ENCODE measurements around the gene GALNT2. TPM values are rescaled to one million over a fixed set of nuclear protein-coding genes. Genes with fewer than 3 reads are reported as not detected.

Gene GALNT2
- total and polyA plus RNA-seq, 10 of the 15 experiments (the other 5 are each of a cell fraction or from before 2014, with no cell fraction given) = 0.52 to 27.7 (median 16.3) TPM

DNA sequence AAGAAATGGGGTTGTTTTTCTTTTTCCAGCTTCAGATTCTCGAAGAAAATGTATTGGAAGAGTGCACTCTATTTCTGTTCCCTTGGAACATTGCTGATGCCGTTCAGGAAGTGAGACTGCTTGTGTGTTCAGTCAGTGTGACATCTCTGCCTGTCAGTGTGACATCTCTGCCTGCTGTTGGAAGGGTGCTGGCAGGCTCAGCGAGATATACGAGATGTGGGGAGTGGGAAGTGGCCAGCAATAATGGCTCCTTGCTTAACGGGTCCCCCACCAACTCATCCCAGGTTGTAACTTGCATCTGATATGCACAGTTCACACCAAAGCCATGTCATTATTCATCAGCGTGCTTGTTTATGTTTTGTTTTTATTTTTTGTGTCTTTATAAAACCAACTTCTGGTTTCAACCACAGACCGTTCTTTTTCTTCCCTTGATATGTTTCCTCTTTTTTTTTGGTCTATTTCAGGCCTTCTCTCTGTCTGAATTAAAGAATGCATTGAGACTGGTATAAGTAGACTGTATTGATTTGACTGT, 145.4 kb downstream of the GALNT2 start (continued):
- TF ChIP-seq MYC (IDR thresholded peaks at IDR 0.05; ENCODE audit: insufficient read depth, insufficient read length, insufficient replicate concordance, low read length, severe bottlenecking) = no peak
- TF ChIP-seq MEF2B (IDR thresholded peaks at IDR 0.05; ENCODE audit: partially characterized antibody, poor library complexity, severe bottlenecking) = peak; percentile 78
- TF ChIP-seq, protein P1, sequence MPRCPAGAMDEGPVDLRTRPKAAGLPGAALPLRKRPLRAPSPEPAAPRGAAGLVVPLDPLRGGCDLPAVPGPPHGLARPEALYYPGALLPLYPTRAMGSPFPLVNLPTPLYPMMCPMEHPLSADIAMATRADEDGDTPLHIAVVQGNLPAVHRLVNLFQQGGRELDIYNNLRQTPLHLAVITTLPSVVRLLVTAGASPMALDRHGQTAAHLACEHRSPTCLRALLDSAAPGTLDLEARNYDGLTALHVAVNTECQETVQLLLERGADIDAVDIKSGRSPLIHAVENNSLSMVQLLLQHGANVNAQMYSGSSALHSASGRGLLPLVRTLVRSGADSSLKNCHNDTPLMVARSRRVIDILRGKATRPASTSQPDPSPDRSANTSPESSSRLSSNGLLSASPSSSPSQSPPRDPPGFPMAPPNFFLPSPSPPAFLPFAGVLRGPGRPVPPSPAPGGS (IDR thresholded peaks at IDR 0.05; ENCODE audit: borderline replicate concordance, insufficient read depth, low read depth, low read length, poor library complexity, severe bottlenecking) = no peak

DNA sequence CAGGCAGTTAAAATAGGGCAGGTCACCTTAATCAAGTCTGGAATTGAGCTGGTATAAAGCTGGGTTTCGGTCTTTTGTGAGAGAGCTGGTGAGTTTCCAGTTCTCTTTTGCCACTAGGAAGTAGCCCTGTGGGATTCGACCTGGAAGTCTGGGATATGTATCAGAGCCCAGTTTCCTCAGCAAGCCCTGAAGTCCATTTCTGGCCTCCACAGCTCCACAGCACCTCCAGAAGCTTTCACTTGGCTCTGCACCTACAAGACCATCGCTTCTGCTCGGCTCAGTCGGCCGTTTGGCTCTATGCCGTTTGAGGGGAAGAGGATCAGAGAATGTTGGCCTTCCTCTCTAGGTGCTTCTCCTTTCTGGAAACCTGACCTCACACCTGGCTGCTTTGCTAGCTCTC, 148.0 kb downstream of the GALNT2 start:
- ChIA-PET RAD21 (ENCODE audit: unreplicated experiment) (interaction anchor here (1.5 to 2.3 kb wide), 5 partner anchors 10 to 110 kb away, joined by 4 to 8 read pairs (median 7); no protein-coding TSS in a partner anchor), CTCF (interaction anchor here (0.8 to 5.1 kb wide), 14 partner anchors 9 to 554 kb away, joined by 3 to 14 read pairs (median 4); no protein-coding TSS in a partner anchor), SMC1A (ENCODE audit: uncharacterized antibody, unreplicated experiment) (interaction anchor here (0.9 to 4.9 kb wide), 11 partner anchors 9 to 557 kb away, joined by 3 to 23 read pairs (median 5); no protein-coding TSS in a partner anchor), POLR2A (no interaction called here)
- no TSS peak for BruUV-seq (replicated peaks)
- H3K36me3 ChIP-seq (ENCODE audit: control insufficient read depth in 2 of 2, insufficient read depth in 2 of 2, low read length in 1 of 2) = peaks cover 0 to 2% of the 10 kb centered on the region in 2 experiments; a peak in 1 of 4 replicates
- H3K9me3 ChIP-seq (replicated peaks; ENCODE audit: control insufficient read depth, insufficient read depth, low read length) = no peaks in the 10 kb centered on the region
- no peak overlapping the region for H3K4me3 ChIP-seq
- in situ Hi-C loops (cut with MboI) = no loop called here
- H3K27me3 ChIP-seq (replicated peaks in 1 of 2; ENCODE audit: control insufficient read depth in 2 of 2, insufficient read depth in 2 of 2, low read length in 1 of 2) = no peaks in the 10 kb centered on the region
- 83% methylated on average over 7 of the region's 7 CpGs for WGBS (ENCODE audit: insufficient coverage, insufficient replicate concordance, low lambda C conversion rate, missing lambda C conversion rate)
- ATAC-seq = no peak
- H2AFZ ChIP-seq (ENCODE audit: control insufficient read depth, low read depth, low read length) = no peak overlapping the region
- H3K79me2 ChIP-seq (ENCODE audit: control insufficient read depth, insufficient read depth, low read length) = peaks cover 2% of the 10 kb centered on the region
- TF ChIP-seq MXI1 (IDR thresholded peaks at IDR 0.05; ENCODE audit: low read depth, low read length) = no peak
- no peak for TF ChIP-seq MTA3 (IDR thresholded peaks at IDR 0.05; ENCODE audit: borderline replicate concordance, low read length)
- TF ChIP-seq, protein P2, sequence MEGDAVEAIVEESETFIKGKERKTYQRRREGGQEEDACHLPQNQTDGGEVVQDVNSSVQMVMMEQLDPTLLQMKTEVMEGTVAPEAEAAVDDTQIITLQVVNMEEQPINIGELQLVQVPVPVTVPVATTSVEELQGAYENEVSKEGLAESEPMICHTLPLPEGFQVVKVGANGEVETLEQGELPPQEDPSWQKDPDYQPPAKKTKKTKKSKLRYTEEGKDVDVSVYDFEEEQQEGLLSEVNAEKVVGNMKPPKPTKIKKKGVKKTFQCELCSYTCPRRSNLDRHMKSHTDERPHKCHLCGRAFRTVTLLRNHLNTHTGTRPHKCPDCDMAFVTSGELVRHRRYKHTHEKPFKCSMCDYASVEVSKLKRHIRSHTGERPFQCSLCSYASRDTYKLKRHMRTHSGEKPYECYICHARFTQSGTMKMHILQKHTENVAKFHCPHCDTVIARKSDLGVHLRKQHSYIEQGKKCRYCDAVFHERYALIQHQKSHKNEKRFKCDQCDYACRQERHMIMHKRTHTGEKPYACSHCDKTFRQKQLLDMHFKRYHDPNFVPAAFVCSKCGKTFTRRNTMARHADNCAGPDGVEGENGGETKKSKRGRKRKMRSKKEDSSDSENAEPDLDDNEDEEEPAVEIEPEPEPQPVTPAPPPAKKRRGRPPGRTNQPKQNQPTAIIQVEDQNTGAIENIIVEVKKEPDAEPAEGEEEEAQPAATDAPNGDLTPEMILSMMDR (IDR thresholded peaks at IDR 0.05 in 2 of 3, conservative IDR thresholded peaks at IDR 0.05 in 1 of 3; ENCODE audit: control insufficient read depth in 2 of 3, extremely low read depth in 1 of 3, insufficient read depth in 1 of 3, low read depth in 3 of 3, low read length in 3 of 3) = peak in 2 of 3 experiments; percentile 3 to 22; a peak in 1 of 6 replicates
- TF ChIP-seq RAD21 (IDR thresholded peaks at IDR 0.05; ENCODE audit: insufficient read depth, low read depth, low read length) = peak; percentile 32; the same call in 1 of the 2 replicates
- H3K4me2 ChIP-seq (ENCODE audit: control insufficient read depth, insufficient read depth) = no peak overlapping the region
- H3K4me1 ChIP-seq (ENCODE audit: control insufficient read depth, insufficient read depth, low read length) = peaks cover 32% of the 10 kb centered on the region
- FAIRE-seq = no peak
- H4K20me1 ChIP-seq (ENCODE audit: control insufficient read depth, insufficient read depth) = no peaks in the 10 kb centered on the region
- H3K27ac ChIP-seq (ENCODE audit: control insufficient read depth, insufficient read depth) = no peak overlapping the region
- H3K9ac ChIP-seq (ENCODE audit: control insufficient read depth, insufficient read depth, low read length) = no peak overlapping the region
- DNase-seq (ENCODE audit: low read depth, low spot score) = no peak
- intact Hi-C loops (cut with micrococcal nuclease; ENCODE audit: unreplicated experiment) = no loop called here
